NCI-H2196 (cell line): ENCODE measurements around the gene TJP3.
"Not testable (repeated sequence)": the region's sequence is repeated elsewhere in the genome, so short reads cannot be mapped to it uniquely, and the experiment has no call there.

Experiments used
- DNase-seq: peaks from one replicate; lab custom pipeline; 2025; ENCODE audit not compliant: unreplicated experiment; lab: John Stamatoyannopoulos, UW

Gene TJP3, protein sequence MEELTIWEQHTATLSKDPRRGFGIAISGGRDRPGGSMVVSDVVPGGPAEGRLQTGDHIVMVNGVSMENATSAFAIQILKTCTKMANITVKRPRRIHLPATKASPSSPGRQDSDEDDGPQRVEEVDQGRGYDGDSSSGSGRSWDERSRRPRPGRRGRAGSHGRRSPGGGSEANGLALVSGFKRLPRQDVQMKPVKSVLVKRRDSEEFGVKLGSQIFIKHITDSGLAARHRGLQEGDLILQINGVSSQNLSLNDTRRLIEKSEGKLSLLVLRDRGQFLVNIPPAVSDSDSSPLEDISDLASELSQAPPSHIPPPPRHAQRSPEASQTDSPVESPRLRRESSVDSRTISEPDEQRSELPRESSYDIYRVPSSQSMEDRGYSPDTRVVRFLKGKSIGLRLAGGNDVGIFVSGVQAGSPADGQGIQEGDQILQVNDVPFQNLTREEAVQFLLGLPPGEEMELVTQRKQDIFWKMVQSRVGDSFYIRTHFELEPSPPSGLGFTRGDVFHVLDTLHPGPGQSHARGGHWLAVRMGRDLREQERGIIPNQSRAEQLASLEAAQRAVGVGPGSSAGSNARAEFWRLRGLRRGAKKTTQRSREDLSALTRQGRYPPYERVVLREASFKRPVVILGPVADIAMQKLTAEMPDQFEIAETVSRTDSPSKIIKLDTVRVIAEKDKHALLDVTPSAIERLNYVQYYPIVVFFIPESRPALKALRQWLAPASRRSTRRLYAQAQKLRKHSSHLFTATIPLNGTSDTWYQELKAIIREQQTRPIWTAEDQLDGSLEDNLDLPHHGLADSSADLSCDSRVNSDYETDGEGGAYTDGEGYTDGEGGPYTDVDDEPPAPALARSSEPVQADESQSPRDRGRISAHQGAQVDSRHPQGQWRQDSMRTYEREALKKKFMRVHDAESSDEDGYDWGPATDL

DNA sequence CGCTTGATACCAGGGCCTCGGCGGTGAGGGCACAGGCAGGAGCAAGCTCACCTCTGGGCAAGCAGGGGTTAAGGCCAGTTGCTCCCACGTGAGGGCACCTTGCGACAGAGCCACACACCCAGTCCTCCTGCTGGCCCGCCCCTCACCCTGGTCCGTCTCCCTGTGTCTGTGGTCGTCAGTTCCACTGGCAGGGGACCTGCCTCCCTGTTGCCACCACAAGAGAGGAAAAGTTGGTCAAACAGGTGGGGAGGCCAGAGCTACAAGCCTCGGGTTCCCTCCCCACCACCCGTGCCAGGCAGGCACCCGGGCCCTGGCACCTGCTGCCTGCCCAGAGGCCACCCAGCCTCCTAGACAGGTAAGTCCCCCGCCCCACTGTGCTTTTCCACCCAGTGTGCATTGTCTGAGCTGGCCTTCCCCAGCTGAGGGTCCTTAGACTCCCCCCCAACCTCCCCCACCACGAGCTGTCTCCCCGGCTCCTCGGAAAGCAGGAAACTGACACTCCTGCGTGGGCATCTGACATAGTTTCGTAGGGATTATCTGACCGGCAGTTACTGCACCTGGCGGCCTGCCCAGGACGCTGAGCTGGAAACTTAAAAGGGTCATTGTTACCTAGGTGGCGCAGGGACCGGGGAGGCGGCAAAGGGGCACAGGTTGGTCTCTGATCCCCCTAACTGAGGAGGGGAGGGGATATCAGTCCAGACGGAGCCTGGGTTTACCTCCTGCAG lies at the start of gene TJP3:
TSS of gene TJP3 (plus strand) at position 178 of the 725 bp plus-strand sequence. CDS start 20,049 bp downstream, outside the sequence.
- peak; percentile 44 for DNase-seq

DNA sequence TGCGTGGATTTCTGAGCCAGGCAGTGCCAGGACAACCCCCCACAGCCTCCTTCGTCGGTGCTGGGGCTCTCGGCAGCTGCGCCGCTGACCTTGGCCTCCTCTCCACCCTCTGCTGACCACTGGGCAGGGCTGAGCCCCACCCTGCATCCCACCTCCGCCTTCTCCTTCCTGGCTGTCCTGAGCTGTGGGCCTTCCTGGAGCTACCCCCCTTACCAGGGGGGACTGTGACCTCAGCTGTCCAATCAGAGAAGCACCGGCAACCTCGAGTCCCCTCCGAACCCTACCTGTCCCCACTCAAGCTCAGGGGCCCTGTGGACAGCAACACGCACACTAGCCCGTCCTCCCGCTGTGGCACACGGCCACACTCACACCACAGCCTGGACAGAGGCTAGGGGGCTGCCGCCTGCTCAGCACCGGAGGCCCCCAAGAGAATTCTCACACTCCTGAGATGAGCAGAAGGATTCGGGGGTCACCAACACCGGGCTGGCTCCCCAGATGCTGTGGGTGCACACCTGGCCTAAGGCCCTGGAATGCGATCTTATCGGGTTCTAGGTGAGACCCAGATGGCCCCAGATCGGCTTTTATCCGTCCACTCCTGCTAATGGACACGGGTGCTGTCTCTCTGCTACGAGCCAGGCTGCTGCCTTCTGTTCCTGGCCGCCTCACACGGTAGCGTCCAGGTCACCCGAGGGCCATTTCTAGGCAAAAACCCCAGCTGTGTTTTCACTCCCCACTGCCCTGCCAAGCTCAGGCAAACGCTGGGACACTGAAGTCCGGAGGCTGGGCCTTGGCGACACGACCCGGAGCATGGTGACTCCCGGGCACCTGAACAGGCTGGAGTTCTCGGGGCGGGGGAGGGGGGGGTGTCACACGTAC lies 49.1 kb upstream of the TJP3 start:
- no peak for DNase-seq

DNA sequence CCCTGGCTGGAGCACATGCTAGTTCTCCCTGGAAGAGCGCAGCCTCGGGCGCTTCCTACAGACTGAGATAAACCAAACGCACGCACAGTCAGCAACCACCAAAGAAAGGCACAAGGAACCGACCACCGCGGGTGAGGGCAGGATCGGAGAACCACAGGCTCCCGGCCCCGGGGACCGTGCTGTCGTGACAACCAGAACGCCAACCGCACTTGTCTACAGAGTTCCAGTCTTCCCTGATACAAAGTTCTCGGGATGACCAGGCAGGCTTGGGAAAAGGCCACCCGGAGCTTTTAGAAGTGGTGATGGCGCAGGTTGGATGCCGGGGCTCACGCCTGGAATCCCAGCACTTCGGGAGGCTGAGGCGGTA lies 48.5 kb upstream of the TJP3 start:
- DNase-seq: no peak

DNA sequence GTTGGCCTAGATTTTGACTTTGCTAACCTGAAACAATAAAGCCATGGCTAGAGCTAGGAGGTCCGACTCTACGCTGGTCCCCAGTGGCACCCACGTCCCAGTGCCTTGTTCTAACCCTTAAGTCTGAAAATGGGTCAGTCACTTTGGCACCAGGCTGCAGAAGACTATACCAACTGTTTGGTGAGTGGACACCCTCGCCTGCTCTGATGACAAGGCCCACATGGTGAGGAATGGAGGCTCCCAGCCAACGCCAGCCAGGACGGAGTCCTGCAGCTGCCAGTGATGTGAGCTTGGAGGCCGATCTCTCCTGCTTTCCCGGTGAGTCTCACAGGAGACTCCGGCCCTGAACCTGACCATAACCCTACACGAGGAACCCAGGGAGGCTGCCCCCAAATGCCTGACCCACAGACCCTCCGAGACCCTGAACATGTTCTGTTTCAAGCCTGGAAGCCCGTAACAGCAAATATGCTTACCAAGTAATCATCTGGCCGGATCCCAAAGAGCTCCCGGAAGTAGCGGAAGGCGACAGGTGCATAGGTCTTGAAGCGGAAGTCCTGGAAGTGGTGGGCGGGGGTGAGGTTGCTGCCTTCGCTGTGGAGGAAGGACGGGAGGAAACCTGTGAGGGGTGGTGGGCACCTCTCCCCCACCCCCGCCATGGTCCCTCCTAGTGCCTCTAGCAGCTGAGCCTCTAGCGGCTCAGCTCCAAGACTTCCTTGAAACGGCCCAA lies 47.5 kb upstream of the TJP3 start:
- no peak for DNase-seq

DNA sequence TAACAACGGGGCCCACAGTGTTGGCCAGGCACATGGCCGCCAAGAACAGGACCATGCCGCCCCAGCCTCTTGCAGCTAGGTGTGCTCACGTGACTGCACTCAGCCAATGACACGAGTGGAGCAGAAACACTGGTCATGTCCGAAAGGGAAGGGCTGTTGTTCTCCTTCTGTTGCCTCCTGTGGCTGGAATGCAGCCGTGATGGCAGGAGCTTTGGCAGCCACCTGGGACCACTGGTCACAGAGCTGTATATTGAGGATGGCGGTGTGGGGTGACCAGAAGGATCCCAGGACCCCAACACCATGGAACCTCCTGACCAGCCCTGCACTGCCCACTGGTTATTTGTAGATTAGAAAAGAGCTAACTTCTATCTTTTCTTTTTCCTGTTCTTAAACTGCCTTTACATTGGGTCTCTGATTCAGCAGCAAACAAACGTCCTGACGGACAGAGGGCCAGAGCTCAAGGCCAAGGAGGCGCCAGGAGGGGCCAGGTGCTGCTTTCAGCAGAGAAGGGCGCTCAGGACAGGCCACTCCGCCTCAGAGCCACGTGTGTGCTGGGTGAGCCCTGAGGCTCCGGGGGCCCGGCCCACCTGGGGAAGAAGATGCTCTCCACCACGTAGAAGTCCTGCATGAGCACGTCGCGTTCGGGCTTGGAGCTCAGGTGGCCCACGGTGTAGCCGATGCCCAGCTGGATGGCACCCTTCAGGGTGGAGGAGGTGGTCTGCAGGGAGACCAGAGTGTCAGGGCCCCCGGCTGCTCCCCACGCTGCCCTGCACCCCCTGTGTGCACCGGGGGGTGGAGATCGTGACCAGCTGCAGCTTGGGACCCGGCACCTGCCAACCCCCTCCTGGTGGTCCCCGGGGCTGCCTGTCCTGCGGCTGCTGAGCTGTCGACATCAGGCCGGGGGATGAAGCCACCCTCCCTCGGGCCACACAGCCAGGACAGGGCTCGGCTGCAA lies 46.6 kb upstream of the TJP3 start:
- DNase-seq: no peak

DNA sequence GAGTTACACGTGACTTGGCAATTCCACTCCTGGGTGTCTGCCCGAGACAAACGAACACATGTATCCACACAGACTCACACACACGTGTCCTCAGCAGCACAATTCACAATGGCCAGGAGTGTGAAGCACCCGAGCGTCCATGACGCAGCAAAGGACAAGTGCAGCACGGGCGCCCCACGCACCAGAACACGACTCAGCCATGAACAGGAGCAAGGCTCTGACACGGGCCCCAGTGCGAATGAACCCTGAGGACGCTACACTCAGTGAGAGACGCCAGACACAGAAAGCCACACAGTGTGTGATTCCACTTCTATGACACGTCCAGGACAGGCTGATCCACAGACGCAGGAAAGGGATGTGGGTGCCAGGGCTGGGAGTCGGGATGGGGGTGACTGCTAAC lies 44.3 kb upstream of the TJP3 start:
- DNase-seq: no peak

DNA sequence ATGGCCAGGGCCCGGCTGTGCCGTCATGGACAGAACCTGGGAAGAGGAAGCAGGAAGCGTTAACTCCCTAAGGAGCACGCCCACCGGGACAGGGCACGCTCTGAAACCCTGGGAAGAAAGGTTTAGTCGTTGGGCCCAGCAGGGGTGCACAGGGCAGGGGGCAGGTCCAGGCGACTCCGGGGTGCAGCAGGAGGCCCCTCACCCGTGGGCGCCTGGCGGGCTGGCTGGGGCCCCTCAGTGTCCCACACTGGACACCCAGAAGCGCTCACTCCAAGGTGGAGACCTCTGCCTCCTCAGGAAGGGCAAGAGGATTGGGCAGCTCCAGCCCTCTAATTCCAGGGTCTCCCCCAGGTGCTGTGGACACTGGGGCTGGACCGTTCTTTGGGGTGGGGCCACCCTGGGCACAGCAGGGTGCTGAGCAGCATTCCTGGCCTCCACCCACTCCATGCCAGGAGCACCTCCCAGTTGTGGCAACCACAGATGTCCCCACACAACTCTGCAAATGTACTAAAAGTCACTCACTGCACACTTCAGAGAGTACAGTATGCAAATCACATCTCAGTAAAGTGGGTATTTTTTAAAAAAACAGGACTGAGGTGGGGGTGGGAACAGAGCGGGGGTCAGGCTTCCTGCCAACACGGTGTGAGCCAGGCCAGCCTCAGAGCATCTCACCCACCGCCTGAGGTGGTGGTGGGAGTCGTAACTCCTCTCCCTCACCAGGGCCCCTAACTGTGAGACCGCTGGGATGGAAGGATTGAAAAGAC lies 43.1 kb upstream of the TJP3 start:
- DNase-seq: no peak

DNA sequence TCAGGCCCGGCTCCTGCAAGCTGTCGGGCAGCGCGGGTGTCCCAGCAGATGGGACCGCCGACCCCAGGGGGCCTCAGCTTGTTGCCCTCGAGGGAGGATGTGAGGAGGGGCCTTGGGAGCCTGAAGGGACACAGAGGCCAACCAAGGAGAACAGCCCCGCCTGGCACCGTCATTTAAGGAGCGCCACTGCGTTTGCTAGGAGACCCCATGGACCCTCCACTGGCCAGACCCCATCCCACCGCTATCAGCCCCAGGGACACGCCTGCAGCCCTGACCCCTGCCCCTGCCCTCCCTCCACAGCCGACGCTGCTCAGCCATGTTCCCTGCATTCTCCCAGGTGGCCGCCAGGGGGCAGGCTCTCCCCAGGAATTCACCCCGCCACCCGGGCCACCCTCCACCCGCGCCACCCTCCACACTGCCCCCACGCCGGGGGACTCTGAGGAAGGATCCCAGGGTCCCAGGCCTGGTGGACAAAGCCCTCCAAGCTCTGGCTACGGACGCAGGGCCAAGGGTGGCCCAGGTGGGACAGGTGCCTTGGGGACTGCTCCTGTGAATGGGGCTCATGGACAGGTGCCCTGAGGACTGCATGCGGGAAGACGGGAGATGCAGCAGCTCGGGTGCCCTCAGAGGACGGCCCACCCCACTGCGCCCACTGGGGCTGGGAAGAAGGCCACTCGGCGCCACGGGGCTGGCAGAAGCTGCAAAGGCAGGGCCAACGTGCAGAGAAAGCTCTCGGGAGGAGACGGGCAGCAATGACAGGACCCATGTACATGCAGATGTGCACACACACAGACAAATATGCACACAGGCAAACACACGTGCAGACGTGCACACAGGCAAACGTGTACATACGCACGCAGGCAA lies 42.3 kb upstream of the TJP3 start:
- no peak for DNase-seq

DNA sequence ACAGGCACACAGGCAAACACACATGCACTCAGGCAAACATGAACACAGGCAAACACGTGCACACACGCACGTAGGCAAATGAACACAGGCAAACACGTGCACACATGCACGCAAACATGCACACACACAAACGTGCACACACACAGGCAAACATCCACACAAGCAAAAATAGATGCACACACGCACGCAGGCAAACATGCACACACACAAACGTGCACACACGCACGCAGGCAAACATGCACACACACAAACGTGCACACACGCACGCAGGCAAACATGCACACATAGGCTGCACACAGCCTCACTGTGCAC lies 41.7 kb upstream of the TJP3 start:
- not testable (repeated sequence) for DNase-seq

DNA sequence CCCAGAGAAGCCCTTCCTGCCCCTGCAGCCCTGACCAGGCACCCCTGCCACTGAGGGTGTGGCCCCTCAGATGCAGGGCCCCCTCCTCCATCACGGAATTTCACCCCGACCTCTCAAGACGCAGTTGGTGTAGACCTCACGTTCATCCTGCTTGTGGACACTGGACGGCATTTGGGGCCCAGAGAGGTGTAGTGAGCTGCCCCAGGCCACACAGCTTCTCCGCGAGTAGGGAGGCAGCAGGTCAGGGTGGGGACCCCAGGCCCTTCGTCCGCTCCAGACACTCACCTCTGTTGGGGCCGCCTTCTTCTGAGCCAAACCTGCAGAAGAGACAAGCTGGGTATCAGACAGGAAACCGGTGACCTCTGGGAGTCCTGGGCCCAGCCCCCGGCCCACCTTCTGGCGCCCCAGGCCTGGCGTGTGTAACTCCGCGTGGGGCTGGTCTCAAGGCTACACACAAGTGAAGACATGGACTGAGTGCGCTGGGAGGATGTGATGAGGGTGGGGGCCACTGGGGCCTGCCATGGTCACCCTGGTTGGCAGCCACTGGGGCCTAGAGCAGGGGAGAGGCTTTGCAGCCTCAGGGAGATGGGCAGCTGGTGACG lies 41.0 kb upstream of the TJP3 start:
- no peak for DNase-seq

DNA sequence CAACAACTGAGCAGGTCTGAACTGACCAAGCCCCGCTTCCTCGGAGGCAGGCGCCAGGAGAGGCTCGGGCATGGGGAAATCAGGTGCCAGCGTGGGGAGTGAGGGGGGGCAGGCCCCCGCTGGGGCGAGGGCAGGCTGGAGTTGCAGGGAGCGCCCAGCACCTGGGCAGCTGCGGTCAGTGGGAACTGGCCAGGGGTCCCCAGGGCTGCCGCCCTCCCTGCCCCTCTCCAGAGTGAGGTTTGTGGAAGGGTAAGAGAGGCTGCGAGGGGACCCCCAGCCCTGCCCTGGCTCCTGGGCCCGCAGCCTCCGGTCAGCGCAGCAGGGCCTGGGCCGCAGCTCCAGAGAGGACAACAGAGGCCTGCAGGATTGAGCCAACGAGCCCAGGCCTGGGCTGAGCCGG lies 40.4 kb upstream of the TJP3 start:
- no peak for DNase-seq

DNA sequence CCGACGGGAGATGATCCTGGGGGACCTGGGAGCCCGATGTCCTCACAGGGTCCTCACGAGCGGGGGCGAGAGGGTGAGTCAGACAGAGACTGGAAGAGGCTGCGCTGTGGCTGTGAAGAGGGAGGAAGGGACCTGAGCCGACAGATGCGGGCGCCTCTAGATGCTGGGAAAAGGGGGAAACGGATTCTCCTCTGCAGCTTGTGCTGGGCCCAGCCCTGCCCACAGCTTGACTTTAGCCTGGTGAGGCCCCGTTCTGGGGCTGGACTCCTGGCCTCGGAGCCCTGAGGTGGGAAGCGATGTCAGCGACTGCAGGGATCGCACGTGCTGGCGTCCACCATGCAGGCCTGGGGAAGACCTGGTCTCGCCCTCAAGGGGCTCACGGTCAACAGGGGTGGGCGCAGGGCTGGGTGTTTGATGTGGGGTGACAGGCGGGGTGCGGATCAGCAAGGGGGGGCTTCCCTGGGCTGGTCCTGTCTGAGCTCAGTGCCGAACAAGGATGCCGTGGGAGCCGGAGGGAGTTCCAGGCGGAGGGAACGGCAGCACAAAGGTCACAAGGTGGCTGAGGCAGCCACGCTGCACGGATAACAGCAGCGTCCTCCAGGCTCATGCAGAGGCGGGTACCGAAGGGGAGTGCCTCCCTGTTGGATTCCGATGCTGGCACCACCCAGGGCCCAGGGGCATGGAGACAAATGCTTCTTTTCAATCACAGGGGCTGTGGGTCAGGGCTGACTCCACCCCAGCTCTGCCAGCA lies 39.7 kb upstream of the TJP3 start:
- DNase-seq: no peak

DNA sequence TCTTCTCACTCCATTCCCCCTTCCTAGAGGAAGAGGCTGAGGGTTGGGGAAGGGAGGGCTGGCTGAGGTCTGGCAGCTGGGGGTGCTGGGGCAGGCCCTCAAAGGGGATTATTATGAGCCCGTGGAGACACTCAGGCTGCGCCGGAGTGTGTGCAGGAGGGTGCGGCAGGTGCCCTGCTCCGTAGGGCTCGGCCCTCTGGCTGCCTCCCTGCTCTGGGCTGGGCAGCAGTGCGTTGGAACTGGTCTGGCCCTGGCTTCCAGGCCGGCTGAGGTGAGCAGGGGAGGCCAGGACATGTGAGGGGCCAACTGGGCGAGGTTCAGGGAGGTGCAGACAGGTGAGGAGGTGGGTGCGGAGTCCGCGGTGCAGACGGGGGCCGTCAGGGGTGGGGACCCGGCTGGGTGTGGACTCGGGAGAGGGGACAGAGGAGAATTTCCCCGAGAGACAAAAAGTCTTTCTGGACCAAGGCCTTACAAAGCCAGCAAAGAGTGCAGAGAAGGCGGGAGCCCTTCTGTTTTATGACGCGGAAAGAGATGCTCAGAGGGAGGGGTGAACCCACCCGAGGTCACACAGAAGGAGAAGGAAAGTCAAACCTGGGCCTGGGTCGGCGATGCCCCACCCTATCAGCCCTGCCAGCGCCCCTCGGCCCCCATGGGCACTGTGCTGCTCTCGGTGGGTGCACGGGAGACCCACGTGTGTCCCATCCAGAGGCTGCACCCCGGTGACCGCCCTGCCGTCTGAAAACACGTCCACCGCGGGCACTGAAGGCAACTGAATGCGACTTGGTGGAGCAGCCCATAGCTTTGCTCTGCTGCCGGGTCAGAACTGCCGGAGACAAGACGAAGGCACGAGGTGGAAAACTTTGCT lies 38.9 kb upstream of the TJP3 start:
- no peak for DNase-seq

DNA sequence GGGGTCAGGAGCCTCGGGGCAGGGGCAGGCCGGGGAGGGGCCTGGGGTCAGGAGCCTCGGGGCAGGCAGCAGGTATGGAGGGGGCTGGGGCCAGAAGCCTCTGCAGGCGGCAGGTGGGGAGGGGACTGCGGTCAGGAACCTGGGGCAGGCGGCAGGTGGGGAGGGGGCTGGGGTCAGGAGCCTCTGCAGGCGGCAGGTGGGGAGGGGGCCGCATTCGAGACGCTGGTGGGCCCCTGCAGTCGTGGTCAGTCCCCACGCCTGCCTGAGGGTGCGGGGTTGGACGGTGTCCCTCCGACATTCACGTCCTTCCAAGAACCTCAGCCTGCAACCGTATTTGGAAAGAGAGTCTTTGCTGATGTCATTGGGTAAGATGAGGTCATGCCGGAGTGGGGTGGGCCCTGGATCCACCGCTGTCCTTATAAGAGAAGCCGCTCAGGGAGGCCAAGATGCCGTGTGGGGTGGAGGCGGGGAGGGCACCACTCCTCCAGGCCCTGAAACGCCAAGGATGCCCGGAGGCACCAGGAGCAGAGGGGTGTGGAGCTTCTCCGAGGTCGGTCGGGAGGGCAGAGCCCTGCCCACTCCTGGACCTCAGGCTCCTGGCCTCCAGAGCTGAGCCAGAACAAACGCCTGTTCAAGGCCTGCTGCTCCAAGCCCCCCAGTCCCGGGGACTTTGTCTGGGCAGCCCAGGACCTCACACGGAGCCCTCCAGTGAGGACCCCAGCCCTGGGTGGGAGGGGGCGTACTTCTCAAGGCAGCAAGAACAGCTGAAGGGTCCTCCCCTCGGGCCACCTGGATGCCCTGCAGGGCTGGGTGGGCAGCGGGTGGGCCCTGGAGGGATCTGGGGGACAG lies 38.0 kb upstream of the TJP3 start:
- DNase-seq: no peak
